Measurements from ENCODE around the gene FBXO9.

The FBXO9 gene

GRCh38 chr6:53119349-53119748, 54.1 kb downstream of the FBXO9 start:
- peaks cover 6% of the 10 kb centered on the region for H3K27me3 Mint-ChIP-seq (ENCODE audit: low read depth, poor library complexity)
- H3K9me3 Mint-ChIP-seq = peaks cover 8% of the 10 kb centered on the region
- H3K4me1 Mint-ChIP-seq = peaks cover 11% of the 10 kb centered on the region
- no peak for TF ChIP-seq CTCF (IDR thresholded peaks at IDR 0.05)
- H3K4me3 Mint-ChIP-seq = no peak overlapping the region
- DNase-seq = no peak
- H3K36me3 Mint-ChIP-seq (ENCODE audit: low read depth) = no peaks in the 10 kb centered on the region
- no peak overlapping the region for H3K27ac Mint-ChIP-seq

- no peak for TF ChIP-seq CTCF (IDR thresholded peaks at IDR 0.05)
- peaks cover 6% of the 10 kb centered on the region for H3K27me3 Mint-ChIP-seq (ENCODE audit: low read depth, poor library complexity)
- peaks cover 7% of the 10 kb centered on the region for H3K9me3 Mint-ChIP-seq
- H3K4me3 Mint-ChIP-seq = no peak overlapping the region
- H3K27ac Mint-ChIP-seq = no peak overlapping the region
- H3K36me3 Mint-ChIP-seq (ENCODE audit: low read depth) = no peaks in the 10 kb centered on the region
- peaks cover 11% of the 10 kb centered on the region for H3K4me1 Mint-ChIP-seq
- DNase-seq = no peak
Measured at GRCh38 chr6:53119772-53120409, 54.7 kb downstream of the FBXO9 start.

GRCh38 chr6:53124131-53124800, 59.1 kb downstream of the FBXO9 start:
- H3K4me3 Mint-ChIP-seq = no peak overlapping the region

GRCh38 chr6:53125276-53125675, 60.1 kb downstream of the FBXO9 start:
- Mint-ChIP-seq H3K27me3 (ENCODE audit: low read depth, poor library complexity) (peaks cover 14% of the 10 kb centered on the region), H3K4me3 (no peak overlapping the region), H3K4me1 (peaks cover 9% of the 10 kb centered on the region), H3K36me3 (ENCODE audit: low read depth) (no peaks in the 10 kb centered on the region), H3K27ac (no peak overlapping the region), H3K9me3 (no peaks in the 10 kb centered on the region)
- DNase-seq = no peak
- TF ChIP-seq CTCF (IDR thresholded peaks at IDR 0.05) = no peak

More at GRCh38 chr6:53124131-53124800, 59.1 kb downstream of the FBXO9 start:
- Mint-ChIP-seq H3K9me3 (no peaks in the 10 kb centered on the region), H3K27ac (no peak overlapping the region), H3K4me1 (peaks cover 11% of the 10 kb centered on the region), H3K36me3 (ENCODE audit: low read depth) (no peaks in the 10 kb centered on the region), H3K27me3 (ENCODE audit: low read depth, poor library complexity) (peaks cover 14% of the 10 kb centered on the region)
- TF ChIP-seq CTCF (IDR thresholded peaks at IDR 0.05) = no peak
- DNase-seq = no peak

- no peaks in the 10 kb centered on the region for H3K9me3 Mint-ChIP-seq
- no peak overlapping the region for H3K4me3 Mint-ChIP-seq
- peaks cover 14% of the 10 kb centered on the region for H3K27me3 Mint-ChIP-seq (ENCODE audit: low read depth, poor library complexity)
- H3K36me3 Mint-ChIP-seq (ENCODE audit: low read depth) = no peaks in the 10 kb centered on the region
- DNase-seq = no peak
- H3K27ac Mint-ChIP-seq = no peak overlapping the region
- no peak for TF ChIP-seq CTCF (IDR thresholded peaks at IDR 0.05)
- H3K4me1 Mint-ChIP-seq = peaks cover 13% of the 10 kb centered on the region
Measured at GRCh38 chr6:53128842-53129241, 63.6 kb downstream of the FBXO9 start.
